H7 (cell line): ENCODE data around the gene CBX6. TPM values are rescaled to one million over a fixed set of nuclear protein-coding genes. Genes with fewer than 3 reads are reported as not detected.

Experiments
- DNase-seq: peaks from one replicate; pipeline ENCODE4 v3.0.0; 2012
- H3K27me3 ChIP-seq: 2 replicates; pipeline ENCODE4 v1.6.0; 2011; ENCODE audit warnings: mild to moderate bottlenecking, low read length; ENCODE audit not compliant: control insufficient read depth, insufficient read depth
- H3K36me3 ChIP-seq: replicated peaks from 2 replicates; pipeline ENCODE4 v1.5.1; 2011; ENCODE audit warnings: low read length; ENCODE audit not compliant: control insufficient read depth, insufficient read depth
- H3K4me3 ChIP-seq: 2 replicates; pipeline ENCODE4 v1.5.1; 2011; ENCODE audit warnings: low read depth, mild to moderate bottlenecking, control low read depth, low read length, moderate library complexity; ENCODE audit not compliant: insufficient read depth
- total RNA-seq: library from RNA; depleted of rRNA; stranded (reverse); fragments of >200 nt; shearing (Covaris generic); gene quantifications from 2 replicates; pipeline ENCODE4 v1.2.3, GENCODE V29; 2014

Gene CBX6
- total RNA-seq, 1 experiment from 2014 or later = 18.3 TPM

DNA sequence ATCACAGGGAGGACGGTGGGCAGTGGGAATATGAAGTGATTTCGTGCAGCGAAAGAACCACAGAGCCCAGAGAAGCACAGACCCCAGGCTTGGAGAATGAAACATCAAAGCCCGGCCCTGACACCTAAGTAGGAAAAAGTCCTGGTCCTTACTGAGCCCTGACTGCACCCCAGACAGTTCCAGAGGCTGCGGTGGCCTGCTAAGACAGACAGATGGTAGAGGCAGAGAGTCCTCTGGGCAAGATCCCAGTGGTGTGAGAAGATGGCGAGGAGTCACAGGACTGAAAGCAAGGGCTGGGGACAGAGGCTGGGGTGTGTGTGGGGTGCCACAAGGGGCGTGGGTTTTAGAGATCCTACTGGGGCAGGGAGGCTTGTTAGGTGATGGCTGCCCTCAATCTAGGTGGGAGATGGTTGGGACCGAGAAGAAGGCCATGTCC, 3.7 kb downstream of the CBX6 start:
- DNase-seq = no peak
- Histone ChIP-seq H3K4me3 (no peak overlapping the region), H3K36me3 (peaks cover 16% of the 10 kb centered on the region), H3K27me3 (no peaks in the 10 kb centered on the region)

DNA sequence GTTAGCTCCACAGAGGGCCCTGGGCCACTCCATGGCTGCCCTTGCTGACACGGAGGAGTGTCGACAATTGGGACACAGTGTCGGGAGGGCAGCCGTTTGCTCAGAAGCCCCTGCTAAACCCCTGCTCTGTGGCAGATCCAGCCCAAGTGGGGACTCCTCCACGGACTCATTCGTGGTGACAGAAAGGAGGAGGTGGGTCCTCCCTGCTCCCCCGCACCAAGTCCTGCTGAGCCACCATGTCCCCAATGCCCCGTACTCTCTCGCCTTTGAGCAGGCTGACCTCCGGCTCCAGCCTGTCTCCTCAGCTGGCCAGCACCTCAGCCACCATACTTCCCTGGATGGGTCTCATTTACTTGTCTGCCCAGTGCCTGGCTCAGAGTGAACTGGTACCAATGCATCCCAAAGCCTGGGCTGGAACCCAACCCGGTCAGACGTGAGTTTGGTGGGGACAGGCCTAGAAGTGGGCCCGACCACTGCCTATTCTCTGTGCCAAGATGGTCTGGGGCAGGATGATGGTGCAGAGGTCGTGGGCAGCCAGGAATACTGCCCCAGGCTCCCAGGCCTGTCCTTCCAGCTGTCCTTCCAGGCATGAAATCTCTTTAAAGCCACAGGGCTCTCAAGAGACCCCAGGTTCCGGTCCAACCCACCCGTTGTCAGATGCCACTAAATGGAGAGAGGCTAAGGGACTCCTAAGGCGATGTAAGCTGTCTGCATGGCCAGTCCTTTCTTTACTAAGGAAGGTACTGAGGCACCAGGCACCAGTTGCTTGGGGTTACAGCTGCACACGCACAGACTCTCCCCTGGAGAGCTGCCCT, 4.3 kb downstream of the CBX6 start:
- DNase-seq = no peak
- Histone ChIP-seq H3K36me3 (peaks cover 16% of the 10 kb centered on the region), H3K4me3 (no peak overlapping the region), H3K27me3 (no peaks in the 10 kb centered on the region)

DNA sequence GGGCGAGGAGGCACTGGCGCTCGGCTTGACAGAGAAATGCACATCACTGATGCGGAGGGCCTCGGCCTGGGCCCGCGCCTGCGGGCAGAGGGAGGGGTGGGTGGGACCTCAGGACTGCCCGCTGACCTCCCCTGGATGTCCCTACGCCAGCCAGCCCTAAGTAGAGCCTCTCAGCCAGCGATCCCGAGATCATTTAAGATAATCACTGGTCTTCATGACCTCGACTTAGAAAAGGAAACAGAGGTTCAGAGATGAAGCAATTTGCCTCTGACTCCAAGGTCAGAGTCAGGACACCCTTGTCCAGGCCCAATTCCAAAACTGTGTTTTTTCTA, 4.9 kb downstream of the CBX6 start:
- Histone ChIP-seq H3K36me3 (peaks cover 16% of the 10 kb centered on the region), H3K4me3 (no peak overlapping the region), H3K27me3 (no peaks in the 10 kb centered on the region)
- DNase-seq = no peak

DNA sequence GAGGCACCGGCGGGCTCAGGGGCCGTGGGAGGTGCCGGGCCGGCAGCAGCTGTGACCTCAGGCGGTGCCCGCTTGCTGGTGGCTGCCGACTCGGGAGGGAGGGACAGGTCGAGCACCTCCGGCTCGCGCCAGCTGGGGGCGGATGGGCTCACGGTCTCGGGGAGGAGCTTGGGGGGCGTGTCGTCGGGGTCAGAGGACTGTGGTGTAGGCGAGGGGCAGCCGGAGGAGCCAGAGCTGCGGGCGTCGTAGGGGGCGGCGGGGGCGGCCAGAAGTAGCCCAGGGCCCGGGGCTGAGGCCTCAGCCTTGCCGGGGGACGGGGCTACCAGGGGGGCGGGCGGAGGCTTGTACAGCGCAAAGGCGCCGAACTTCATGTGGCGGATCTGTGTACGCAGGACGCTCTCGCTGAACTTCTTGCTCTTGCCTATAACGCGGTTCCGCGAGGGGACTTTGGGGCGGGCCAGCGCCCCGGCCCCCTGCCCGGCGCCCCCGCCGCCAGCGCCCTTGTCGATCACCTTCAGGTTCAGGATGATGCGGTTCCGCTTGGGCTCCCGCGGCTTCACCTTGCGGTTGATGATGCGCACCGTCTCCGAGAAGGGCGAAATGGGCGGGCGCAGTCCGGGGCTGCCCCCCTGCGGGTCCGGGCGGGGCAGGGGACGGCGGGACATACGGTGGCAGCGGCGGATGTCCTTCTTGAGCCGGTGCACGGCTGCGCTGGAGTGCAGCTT, 5.5 kb downstream of the CBX6 start:
- peak; percentile 81 for DNase-seq
- H3K4me3 ChIP-seq = peak overlapping the region; percentile 19; the same call in 1 of the 2 replicates
- peaks cover 16% of the 10 kb centered on the region for H3K36me3 ChIP-seq
- no peaks in the 10 kb centered on the region for H3K27me3 ChIP-seq

DNA sequence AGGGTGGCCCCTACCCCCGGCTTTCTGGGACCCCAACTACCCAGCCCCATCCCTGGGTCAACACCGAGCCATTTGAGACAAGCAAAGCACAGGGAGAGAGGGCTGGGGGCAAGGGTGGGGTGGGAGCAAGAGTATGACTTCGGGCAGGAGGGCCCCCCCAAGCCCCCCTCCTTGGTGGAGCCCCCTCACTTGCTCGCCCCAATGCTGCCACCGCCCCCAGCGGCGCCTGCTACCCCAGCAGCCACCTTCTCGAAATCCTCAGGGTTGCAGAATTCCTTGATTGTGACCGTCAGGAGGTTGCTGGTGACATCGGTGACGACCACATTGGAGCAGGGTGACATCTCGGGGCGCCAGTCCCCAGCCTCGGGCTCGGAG, 6.0 kb downstream of the CBX6 start:
- Histone ChIP-seq H3K4me3 (no peak overlapping the region; the same call in 1 of the 2 replicates), H3K27me3 (no peaks in the 10 kb centered on the region), H3K36me3 (peaks cover 16% of the 10 kb centered on the region)
- no peak for DNase-seq

DNA sequence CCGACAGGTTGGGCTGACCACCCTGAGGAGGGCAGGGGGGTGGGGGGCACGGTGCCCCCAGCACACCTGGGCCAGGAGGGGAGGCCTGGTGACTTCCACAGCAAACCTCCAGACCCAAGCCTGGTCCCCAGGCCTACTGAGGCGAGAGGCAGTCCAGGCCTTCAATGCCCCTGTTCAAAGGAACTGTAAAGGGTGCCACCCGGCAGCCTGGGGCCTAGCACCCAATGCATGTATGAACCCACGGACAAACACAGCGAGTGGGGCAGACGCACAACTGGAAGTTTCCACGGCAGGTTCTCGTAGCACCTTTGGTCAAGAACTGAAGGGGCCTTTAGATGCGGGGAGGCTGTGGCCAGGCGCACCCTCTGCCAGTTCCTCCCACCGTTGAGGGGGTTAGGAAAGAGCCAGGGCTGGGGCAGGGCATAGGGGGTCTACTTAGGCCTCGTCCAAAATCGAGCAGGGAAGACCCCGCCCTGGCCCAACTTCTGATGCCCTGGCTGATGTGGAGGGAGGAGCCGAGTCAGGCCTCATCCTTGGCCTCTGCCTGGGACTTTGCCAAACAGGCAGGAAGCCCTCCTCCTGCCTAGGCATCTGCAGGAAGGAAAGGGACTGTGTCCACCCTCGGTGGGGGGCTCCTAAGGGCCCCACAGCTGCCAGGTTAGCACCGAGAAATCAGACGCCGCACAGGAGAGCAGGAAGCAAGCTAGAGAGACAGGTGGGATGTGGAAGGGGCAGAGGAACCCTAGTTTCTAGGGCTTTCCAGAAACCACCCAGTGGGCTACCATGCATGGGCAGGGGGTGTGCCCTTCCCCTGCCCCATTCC, 6.6 kb downstream of the CBX6 start:
- peak; percentile 28 for DNase-seq
- H3K4me3 ChIP-seq = no peak overlapping the region
- peaks cover 16% of the 10 kb centered on the region for H3K36me3 ChIP-seq

DNA sequence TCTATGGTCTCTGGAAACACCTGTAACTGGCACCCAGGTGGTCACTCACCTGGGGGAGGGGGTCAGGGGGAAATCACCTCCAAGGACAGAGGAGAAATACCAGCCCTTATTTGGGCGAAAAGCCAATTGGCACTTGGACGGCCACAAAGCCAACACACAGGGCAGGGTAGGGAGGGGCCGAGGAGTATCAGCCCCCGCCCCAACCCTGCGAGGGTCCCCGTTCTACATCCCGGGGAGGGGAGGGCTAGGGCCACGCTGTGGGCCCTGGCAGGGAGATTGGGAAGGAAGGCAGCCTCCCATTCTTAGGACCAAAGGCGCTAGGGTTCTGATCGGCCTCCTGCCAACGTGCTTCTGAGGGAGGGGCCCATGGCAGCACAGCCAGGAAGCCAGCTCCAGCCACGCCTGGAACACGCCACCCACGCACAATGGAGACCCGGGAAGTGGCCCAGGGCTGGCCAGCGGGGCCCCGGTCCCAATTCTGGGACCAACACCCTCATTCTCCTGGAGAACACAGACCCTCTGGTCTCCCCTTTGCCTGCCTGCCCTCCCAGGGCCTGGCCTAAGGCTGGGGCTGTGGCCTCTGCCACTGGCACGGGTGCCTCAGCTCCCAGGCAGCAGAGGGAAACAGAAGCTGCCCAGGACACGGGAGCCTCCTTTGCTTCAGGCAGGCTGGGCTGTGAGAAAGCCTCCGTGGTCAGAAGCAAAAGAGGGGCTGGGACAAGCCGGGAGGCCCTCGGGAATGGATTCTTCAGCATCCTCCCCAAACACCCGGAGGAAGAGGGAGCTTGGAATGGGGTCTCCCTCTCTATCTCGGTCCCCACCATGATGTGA, 7.4 kb downstream of the CBX6 start:
- peak; percentile 76 for DNase-seq
- Histone ChIP-seq H3K36me3 (peaks cover 12% of the 10 kb centered on the region), H3K4me3 (no peak overlapping the region), H3K27me3 (no peaks in the 10 kb centered on the region)

More for the DNA sequence above, 6.6 kb downstream of the CBX6 start:
- no peaks in the 10 kb centered on the region for H3K27me3 ChIP-seq

DNA sequence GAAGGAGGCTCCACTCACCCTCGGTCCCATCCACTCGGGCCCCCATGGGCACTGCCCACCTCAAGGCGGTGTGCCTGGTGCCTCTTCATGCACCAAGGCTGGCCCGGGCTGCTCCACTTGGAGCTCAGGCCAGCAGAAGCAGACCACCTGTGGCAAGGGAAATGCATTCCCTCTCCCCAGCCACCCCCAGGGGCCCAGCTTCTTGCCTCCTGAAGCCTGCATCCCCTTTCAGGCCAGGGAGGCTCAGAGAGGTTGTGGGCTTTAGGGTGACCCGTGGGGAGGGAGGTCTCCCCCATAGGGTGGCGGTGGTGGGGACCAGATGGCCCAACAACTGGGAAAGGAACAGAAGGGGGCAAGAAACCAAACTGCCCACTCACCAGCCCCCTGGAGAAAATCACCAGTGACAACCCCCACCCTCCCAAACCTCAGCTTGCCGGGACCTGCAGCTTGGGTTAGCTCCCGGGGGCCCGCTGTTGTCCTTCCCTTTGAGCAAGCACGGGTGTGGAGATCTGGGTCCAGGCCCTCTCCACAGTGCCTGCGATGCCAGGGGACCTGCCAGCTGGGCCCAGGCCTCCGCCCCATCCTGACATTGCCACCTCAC, 8.4 kb downstream of the CBX6 start:
- Histone ChIP-seq H3K4me3 (no peak overlapping the region), H3K36me3 (peaks cover 8% of the 10 kb centered on the region), H3K27me3 (no peaks in the 10 kb centered on the region)
- peak; percentile 53 for DNase-seq

DNA sequence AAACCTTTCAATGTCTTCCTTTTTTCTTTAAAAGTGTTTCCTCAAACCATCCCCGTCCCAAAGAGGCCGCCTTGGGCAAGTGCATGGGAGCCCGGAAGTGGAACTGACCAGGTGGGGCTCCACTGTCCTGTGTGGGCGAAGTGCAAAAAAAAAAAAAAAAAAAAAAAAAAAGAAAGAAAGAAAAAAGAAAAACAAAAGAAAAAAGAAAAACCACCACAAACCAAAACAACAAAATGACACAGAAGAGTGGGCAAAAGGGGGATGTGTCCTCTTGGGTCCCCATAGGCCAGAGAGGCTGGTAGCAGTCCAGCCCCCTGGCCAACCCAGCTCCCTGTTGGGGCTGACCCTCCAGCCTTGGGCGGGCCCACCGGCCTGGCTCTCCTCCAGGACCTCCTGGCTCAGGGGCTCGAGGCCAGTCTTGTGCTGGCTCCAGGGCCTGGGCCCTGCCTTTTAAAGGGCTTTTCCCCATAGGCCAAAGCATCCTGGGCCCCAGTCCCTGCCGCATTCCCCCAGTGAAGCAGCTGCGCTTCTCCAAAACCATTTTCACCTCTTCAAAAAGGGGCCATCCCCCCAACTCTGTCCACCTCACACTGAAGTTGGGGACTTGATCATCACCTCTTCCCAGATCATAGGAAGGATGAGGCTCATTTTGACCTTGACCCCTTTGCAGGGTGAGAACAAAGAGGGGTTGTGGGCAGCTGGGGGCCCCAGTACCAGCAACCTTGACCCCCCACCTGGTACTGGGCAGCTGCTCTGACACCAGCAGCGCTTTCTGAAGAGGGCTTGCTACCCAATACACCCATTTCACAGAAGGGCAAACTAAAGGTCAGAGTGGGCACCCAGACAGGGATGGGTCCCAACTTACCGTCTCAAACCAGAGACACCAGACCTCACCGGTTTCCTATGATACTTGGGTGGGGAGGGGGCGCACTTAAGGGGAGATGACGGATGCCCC, 9.4 kb downstream of the CBX6 start:
- peak; percentile 80 for DNase-seq
- H3K4me3 ChIP-seq = no peak overlapping the region
- peaks cover 1% of the 10 kb centered on the region for H3K36me3 ChIP-seq
- H3K27me3 ChIP-seq = no peaks in the 10 kb centered on the region

DNA sequence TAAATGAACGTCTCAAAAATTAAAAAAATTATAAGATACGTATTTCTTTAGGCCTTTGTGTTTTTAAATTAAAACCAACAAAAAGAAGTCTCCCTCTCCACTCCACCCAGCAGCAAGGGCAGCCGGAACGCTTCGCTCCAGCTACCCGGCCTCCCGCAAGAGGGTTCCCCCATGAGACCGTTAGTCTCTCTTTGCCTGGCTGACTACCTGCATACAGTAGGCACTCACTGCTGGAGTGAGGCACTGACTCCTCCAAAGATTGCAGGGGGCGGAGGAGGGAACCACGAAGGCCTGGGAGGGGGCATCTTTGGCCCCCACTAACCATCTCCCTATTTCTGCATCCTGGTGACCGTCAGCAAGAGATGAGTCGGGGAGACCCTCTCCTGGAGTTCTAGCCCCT, 10.1 kb downstream of the CBX6 start:
- peak; percentile 59 for DNase-seq
- peaks cover 1% of the 10 kb centered on the region for H3K36me3 ChIP-seq
- no peak overlapping the region for H3K4me3 ChIP-seq
- no peaks in the 10 kb centered on the region for H3K27me3 ChIP-seq

DNA sequence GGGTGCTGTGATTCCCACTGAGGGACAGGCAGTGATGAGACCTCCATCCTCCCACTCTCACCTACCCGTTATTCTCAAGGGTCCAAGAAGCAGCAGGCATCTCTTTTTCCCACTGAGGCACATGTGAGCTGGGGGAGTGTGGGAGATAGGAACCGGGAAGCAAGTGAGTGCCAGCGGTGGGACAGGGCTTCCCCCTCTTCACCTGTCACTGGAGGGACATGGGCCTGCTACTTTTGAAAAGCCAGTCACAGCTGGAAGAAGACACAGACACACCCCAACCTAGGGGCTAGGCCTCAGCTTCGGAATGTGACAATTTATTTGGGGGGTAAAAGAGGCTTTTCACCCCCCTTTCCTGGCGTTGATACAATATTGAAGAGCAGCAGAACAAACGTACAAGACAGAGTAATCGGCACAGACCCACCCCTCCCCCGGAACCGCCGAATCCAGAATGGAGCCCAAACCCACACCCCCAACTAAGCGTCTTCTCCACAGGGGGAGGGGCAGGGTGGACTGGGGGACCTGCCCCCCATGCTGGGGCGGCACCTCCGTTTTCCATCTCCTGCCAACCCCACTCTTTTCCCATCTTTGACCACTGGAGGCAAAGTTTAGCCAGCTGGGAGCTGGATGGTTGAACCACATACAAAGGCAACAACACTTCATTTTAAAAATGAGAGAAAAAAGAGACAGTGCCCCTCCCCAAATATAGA, 10.7 kb downstream of the CBX6 start:
- peak; percentile 74 for DNase-seq
- no peak overlapping the region for H3K4me3 ChIP-seq
- H3K27me3 ChIP-seq = no peaks in the 10 kb centered on the region
- H3K36me3 ChIP-seq = peaks cover 1% of the 10 kb centered on the region

DNA sequence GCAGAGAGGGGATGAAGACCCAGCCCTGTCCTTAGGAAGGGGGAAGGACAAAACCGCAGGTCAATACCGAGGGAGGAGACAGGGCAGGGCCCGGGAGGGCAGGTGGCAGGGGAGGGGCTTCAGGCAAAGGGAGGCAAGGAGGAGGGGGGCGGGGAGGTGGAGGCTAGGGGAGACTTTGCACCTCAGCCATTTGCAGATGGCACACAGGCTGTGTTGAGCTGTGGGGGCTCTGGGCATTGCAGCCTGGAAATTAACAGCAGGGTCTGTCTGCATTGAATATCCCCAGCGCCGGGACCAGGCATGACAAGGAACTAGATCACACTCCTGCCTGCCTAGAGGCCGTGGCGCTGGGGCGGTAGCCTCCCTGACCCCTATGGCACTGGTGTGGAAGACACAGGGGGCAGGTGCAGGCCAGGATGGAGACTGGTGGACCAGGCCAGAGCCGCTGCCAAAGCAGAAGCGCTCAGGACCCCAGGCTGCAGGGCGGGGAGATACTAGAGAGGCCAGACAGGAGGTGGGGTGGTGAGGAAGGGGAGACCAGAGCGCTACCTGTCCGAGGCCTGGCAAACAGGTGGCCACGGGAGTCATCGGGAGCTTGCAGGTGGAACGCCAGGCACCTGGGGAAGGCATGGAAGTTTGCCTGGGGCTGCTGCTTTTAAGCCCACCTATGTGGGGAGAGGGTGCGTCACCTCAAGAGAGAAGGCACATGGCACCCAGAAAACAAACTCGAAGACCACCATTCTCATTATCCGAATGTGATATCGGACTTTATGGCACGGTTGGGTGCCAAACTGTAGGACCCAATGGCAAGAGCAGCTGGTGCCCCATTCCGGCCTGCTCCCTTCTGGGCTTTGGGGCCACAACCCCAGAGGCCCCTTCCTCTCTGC, 11.5 kb downstream of the CBX6 start:
- peak; percentile 84 for DNase-seq
- Histone ChIP-seq H3K27me3 (no peaks in the 10 kb centered on the region), H3K4me3 (no peak overlapping the region), H3K36me3 (no peaks in the 10 kb centered on the region)
